GM19351 (cell line): ENCODE results near the gene UVSSA.
"Not testable (repeated sequence)": the region's sequence is repeated elsewhere in the genome, so short reads cannot be mapped to it uniquely, and the experiment has no call there.

ENCODE experiments used
- ATAC-seq: cut with Tn5 transposase; IDR thresholded peaks from one replicate; pipeline ENCODE4 v1.9.1; 2021; ENCODE audit warnings: mild to moderate bottlenecking, moderate library complexity; ENCODE audit not compliant: unreplicated experiment

Gene UVSSA

DNA sequence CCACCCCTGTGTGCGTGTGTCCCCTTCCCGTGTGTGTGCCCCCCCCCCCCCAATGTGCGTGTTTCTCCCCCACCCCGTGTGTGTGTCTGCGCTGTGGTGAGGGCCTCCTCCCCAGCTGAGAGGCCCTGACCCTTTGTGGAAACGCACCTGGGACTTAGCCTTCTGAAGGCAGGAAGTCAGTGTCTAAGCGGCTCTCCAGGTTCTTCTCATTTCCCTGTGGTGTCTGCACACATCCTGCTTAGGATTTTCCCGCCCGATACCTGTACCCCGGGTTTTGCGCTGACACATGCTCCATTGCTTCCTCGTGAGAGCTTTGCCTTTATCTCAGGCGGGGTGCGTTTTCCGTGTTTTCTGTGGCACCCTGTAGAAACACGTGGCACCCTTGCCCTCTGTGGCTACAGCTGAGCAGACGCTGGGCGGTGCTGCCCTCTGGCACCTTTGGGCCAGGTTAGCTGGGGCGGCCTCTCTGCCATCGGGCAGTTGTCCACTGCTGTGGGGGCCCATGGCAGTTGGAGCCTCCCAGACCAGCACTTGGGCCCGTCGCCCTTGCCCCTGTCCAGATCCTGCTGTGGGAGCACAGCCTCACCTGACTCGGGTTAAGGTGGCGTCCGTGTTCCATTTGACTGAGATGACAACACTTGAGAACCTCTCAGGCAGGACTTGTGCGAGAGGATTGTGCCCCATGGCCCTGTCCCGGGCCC, 31.0 kb upstream of the UVSSA start:
- ATAC-seq: no peak

DNA sequence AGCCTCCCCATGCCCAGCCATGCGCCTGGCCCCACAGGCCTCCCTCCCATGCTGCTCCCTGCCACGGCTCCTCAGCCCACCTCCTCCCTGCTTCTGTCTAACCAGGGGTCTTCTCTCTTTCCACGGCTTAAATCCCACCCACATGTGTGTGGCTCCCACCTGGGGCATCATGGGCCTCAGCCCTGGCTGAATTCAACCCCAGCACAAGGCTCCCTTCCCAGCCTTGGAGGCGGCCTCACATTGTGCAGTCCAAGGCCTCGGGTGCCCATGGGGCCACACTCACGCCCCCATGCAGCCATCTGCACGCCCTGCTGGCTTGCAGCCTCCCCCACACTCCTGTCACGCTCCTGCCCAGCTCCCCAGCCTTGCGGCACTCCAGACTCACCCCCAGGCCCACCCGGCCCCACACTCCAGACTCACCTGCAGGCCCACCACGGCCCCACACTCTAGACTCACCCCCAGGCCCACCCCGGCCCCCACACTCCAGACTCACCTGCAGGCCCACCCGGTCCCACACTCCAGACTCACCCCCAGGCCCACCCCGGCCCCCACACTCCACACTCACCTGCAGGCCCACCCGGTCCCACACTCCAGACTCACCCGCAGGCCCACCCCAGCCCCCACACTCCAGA, 30.4 kb upstream of the UVSSA start:
- ATAC-seq: no peak

DNA sequence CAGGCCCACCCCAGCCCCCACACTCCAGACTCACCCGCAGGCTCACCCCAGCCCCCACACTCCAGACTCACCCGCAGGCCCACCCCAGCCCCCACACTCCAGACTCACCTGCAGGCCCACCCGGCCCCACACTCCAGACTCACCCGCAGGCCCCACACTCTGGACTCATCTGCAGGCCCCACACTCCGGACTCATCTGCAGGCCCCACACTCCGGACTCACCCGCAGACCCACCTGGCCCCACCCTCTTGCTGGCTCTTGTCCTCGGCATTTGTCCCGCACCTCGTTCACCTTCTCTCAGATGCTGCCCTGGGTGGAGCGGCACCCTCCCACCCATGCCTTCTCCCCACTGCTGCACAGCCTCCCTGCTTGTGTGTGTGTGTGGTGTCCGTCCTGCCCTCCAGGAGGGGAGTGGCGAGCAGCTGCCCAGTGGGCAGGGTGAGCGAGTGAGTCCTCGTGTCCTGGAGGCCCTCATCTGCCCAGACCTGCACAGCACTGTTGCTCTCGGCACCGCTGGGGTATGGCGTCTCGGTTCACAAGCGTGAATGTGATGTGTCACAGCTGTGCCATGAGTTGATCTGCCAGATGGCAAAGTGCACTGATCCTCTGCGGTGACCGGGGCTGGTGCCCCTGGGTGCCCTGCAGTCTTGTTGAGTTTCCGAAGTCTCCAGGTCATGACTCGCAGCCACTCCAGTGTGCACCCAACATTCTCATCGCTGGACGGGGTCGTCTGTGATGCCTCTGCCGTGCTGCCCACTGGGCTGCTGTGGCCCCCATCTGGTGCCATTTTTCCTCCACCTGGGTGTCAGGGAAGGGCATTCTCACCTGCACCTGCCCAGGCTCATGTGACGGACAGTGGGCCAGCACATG, 29.6 kb upstream of the UVSSA start:
- ATAC-seq: no peak

DNA sequence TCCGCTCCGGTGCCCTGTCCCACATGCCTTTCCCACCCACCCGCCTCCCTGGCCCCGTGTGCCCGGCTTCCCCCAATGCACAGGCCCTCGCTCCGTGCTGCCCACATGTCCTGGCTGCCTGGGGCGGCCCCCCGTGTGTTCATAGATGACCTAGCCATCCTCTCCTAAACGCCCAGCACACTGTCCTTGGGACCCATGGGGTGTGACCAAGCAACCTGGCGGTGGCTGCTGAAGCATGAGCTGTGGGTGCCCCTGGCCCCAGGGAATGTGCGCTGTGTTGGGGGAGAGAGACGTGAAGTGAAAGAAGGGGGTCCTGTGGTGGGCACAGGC, 29.0 kb upstream of the UVSSA start:
- ATAC-seq: no peak

DNA sequence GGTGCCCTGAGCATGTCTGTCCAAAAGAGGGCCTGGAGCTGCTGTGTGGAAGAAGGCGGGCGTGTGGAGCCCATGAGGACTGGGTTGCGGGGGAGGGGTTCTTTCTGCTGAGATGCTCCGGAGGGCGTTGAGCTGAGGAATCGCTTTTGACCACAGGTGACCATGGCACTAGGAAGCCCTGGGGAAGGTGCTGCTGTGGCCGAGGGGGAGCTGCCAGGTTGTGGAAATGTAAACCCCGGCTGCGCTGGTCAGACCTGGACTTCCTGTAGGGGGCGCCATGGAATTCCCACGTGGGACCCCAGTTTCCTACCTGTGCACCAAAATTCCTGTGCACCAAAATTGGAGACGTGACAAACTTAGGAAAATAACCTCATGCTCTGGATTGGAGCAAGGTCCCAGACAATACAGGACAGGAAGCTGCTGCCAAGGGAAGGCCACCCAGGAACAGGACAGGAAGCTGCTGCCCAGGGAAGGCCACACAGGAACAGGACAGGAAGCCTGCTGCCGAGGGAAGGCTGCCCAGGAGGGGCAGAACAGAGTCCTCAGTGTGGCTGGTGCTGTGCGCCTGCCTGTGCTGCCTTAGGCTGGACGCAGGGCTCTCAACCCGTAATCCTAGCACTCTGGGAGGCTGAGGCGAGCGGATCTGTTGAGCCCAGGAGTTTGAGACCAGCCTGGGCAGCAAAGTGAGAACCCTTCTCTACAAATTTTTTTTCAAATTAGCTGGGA, 28.4 kb upstream of the UVSSA start:
- no peak for ATAC-seq

DNA sequence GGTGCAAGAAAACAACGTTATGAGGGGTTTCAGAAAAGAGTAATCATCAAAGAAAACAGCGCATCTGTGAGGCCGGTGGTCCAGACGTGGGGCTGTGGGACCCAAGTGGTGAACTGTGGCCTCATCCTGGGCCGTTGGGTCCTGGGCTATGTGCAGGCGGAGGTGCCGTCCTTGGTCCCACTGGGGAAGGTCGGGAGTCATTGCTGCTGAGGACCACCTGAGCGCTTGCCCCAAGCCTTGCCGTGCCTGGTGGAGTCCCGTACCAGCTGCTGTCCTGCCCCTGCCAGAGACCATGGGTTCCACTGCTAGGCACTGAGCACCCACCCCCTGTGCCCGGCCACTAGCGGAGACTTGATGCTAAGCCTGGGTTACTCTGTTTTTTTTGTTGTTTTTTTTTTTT, 25.5 kb upstream of the UVSSA start:
- no peak for ATAC-seq

- no peak for ATAC-seq
Measured at GRCh38 chr4:1321946-1322650, 24.9 kb upstream of the UVSSA start.

GRCh38 chr4:1323280-1323634, 23.8 kb upstream of the UVSSA start:
- ATAC-seq: no peak

- ATAC-seq: no peak
Measured at GRCh38 chr4:1323635-1324442, 23.2 kb upstream of the UVSSA start.

DNA sequence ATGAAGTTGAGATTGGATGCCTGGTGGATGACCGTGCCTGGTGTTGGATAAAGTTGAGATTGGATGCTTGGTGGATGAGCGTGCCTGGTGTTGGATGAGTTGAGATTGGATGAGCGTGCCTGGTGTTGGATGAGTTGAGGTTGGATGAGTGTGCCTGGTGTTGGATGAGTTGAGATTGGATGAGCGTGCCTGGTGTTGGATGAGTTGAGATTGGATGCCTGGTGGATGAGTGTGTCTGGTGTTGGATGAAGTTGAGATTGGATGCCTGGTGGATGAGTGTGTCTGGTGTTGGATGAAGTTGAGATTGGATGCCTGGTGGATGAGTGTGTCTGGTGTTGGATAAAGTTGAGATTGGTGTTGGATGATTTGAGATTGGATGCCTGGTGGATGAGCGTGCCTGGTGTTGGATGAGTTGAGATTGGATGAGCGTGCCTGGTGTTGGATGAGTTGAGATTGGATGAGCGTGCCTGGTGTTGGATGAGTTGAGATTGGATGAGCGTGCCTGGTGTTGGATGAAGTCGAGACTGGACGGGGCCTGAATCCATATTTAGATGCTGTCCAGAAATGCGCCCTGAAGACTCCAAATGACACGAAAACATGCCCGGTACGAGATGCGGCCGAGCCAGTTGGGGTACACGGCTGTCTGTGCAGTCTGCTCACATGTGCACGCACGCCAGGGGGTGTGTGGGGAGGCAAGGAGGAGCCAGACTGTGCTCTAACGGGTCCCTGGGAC, 22.4 kb upstream of the UVSSA start:
- not testable (repeated sequence) for ATAC-seq

GRCh38 chr4:1325176-1325480, 21.9 kb upstream of the UVSSA start:
- no peak for ATAC-seq

- ATAC-seq: no peak
Measured at GRCh38 chr4:1325681-1326635, 21.1 kb upstream of the UVSSA start.

GRCh38 chr4:1326751-1327525, 20.1 kb upstream of the UVSSA start:
- no peak for ATAC-seq

GRCh38 chr4:1327526-1328266, 19.3 kb upstream of the UVSSA start:
- ATAC-seq: no peak

DNA sequence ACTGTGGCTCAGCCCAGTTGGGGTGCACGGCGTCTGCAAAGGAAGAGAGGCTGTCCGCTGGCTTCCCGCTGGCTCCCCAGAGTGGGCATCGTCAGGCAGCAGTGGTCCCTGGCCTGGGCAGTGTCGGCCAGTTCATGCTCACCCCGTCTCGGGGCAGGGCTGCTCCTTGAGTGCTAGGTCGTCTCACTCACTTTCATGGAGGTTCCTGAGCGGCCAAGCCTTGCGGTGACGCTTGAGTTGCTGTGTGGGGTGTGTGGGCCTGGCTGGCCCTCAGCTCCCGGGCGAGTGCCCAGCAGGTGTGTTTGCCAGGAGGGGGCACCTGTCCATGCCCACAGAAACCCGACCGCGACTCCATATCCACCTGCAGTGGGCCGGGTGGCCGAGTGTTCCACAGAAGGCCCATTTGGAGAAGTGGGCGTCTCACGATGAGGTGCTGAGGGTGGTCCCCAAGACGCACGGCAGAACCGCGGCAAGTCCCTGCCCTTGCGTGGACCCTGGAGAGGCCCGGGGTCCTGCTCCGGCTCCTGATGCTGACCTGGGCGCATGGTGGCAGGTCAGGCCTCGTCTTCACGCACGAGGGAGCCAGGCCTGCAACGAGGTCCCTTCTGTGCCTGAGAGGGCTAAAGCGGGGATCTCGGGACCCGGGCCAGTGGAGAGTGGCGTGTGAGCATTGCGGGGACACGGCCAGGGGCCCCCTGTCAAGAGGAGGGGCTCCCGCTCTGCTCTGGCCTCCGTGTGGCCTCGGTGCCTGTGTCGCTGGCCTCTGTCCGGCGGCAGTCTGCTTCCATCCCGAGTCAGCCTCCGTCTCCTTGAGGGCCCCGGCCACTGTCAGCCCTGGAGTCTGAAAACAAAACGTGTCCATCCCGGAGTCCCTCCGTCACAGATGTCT, 18.5 kb upstream of the UVSSA start:
- ATAC-seq: no peak
